Measurements from ENCODE around the gene CDC73.

- TF ChIP-seq, protein P1, sequence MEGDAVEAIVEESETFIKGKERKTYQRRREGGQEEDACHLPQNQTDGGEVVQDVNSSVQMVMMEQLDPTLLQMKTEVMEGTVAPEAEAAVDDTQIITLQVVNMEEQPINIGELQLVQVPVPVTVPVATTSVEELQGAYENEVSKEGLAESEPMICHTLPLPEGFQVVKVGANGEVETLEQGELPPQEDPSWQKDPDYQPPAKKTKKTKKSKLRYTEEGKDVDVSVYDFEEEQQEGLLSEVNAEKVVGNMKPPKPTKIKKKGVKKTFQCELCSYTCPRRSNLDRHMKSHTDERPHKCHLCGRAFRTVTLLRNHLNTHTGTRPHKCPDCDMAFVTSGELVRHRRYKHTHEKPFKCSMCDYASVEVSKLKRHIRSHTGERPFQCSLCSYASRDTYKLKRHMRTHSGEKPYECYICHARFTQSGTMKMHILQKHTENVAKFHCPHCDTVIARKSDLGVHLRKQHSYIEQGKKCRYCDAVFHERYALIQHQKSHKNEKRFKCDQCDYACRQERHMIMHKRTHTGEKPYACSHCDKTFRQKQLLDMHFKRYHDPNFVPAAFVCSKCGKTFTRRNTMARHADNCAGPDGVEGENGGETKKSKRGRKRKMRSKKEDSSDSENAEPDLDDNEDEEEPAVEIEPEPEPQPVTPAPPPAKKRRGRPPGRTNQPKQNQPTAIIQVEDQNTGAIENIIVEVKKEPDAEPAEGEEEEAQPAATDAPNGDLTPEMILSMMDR (IDR thresholded peaks at IDR 0.05; ENCODE audit: borderline replicate concordance, extremely low read depth, low read length, poor library complexity, severe bottlenecking) = no peak
- no peak for TF ChIP-seq EZH2 (IDR thresholded peaks at IDR 0.05; ENCODE audit: borderline replicate concordance, low read depth, low read length, severe bottlenecking)
These were observed 42.6 kb upstream of the CDC73 start for GRCh38 chr1:193079187-193079586.
